Mammary epithelial cell (primary cell): ENCODE measurements around the gene P2RX3.

Source experiments
- CTCF ChIP-seq, 2 donors: IDR thresholded peaks in 1 of 2; conservative IDR thresholded peaks in 1 of 2; 2 replicates each; pipeline ENCODE4 v1.5.1; 2011 to 2012; ENCODE audit warnings: inconsistent platforms in 2 of 2, low read length in 2 of 2, mild to moderate bottlenecking in 2 of 2, control low read depth in 1 of 2, low read depth in 1 of 2; ENCODE audit not compliant: insufficient read depth in 1 of 2; ENCODE audit errors: extremely low read depth in 1 of 2
- EZH2 ChIP-seq: IDR thresholded peaks from 2 replicates; pipeline ENCODE4 v1.6.1; 2012; ENCODE audit warnings: low read length, inconsistent platforms, borderline replicate concordance

- TF ChIP-seq EZH2, result no peak
- TF ChIP-seq CTCF (conservative IDR thresholded peaks at IDR 0.05 in 1 of 2, IDR thresholded peaks at IDR 0.05 in 1 of 2; ENCODE audit: extremely low read depth in 1 of 2, insufficient read depth in 1 of 2, low read depth in 1 of 2, low read length in 2 of 2), result no peak
Measured at GRCh38 chr11:57358543-57358961, 20.4 kb downstream of the P2RX3 start.
